Colonic mucosa (tissue), 4 donors: ENCODE data around the gene CHSY3. TPM values are rescaled to one million over a fixed set of nuclear protein-coding genes. Genes with fewer than 3 reads are reported as not detected.

Experiments used
- DNase-seq: peaks from one replicate; pipeline ENCODE4 v3.0.0-alpha.2; 2020
- H3K27ac ChIP-seq: fragments of 200-600 bp; one replicate; pipeline ENCODE4 v1.8.0; 2021
- H3K27me3 ChIP-seq: fragments of 200-600 bp; one replicate; pipeline ENCODE4 v1.8.0; 2021
- H3K36me3 ChIP-seq: fragments of 200-600 bp; one replicate; pipeline ENCODE4 v1.8.0; 2021
- H3K4me1 ChIP-seq: fragments of 200-600 bp; one replicate; pipeline ENCODE4 v1.8.0; 2021; ENCODE audit warnings: mild to moderate bottlenecking
- H3K4me3 ChIP-seq: fragments of 200-600 bp; one replicate; pipeline ENCODE4 v1.8.0; 2021
- H3K9ac ChIP-seq, 2 donors: one replicate each; pipeline ENCODE4 v1.7.0; 2013; ENCODE audit warnings: control low read depth in 2 of 2, low read depth in 2 of 2, low read length in 2 of 2
- H3K9me3 ChIP-seq: fragments of 200-600 bp; one replicate; pipeline ENCODE4 v1.8.0; 2021
- intact Hi-C: fragments of 100-400 bp; cut with DNase I; formaldehyde crosslinking; loops from one replicate; pipeline ENCODE4 v1.14.1; 2022
- total RNA-seq, 2 donors: library from RNA; stranded (reverse); fragmentation: NEBNext Ultra II Directional in 1 of 2; extraction: Animal tissue kit (Norgen Biotek cat#: 25700) in 1 of 2; gene quantifications; one replicate each; pipeline ENCODE4 v1.2.1, GENCODE V29; 2021
- TF ChIP-seq, protein P1 (sequence below): fragments of 200-600 bp; IDR thresholded peaks from one replicate; pipeline ENCODE4 v1.8.0; 2022; ENCODE audit warnings: antibody characterized with exemption, mild to moderate bottlenecking
- donor health status: healthy.
- donor health status: DM: no; HTN: no; CAD: no.
- donor health status: DM: no; HTN: no; CAD: no.

CHSY3 gene
- total RNA-seq, 2 donors from 2014 or later = 0.42 to 0.99 TPM

GRCh38 chr5:129966071-129966470 is 61.8 kb downstream of the CHSY3 start:
- Histone ChIP-seq H3K4me1 (no peaks in the 10 kb centered on the region), H3K27ac (no peak overlapping the region), H3K27me3 (no peaks in the 10 kb centered on the region), H3K9ac (no peak overlapping the region), H3K9me3 (no peaks in the 10 kb centered on the region), H3K36me3 (no peaks in the 10 kb centered on the region), H3K4me3 (no peak overlapping the region)
- no peak for DNase-seq
- intact Hi-C loops = no loop called here
- TF ChIP-seq, protein P1, sequence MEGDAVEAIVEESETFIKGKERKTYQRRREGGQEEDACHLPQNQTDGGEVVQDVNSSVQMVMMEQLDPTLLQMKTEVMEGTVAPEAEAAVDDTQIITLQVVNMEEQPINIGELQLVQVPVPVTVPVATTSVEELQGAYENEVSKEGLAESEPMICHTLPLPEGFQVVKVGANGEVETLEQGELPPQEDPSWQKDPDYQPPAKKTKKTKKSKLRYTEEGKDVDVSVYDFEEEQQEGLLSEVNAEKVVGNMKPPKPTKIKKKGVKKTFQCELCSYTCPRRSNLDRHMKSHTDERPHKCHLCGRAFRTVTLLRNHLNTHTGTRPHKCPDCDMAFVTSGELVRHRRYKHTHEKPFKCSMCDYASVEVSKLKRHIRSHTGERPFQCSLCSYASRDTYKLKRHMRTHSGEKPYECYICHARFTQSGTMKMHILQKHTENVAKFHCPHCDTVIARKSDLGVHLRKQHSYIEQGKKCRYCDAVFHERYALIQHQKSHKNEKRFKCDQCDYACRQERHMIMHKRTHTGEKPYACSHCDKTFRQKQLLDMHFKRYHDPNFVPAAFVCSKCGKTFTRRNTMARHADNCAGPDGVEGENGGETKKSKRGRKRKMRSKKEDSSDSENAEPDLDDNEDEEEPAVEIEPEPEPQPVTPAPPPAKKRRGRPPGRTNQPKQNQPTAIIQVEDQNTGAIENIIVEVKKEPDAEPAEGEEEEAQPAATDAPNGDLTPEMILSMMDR = no peak

- Histone ChIP-seq H3K36me3 (no peaks in the 10 kb centered on the region), H3K4me3 (no peak overlapping the region), H3K27ac (no peak overlapping the region), H3K4me1 (no peaks in the 10 kb centered on the region), H3K27me3 (no peaks in the 10 kb centered on the region), H3K9ac (no peak overlapping the region), H3K9me3 (no peaks in the 10 kb centered on the region)
- intact Hi-C loops = no loop called here
- TF ChIP-seq, protein P1 = no peak
- no peak for DNase-seq
Measured at GRCh38 chr5:129971714-129972113, 67.4 kb downstream of the CHSY3 start.

- Histone ChIP-seq H3K27me3 (no peaks in the 10 kb centered on the region), H3K36me3 (no peaks in the 10 kb centered on the region), H3K27ac (no peak overlapping the region), H3K4me3 (no peak overlapping the region), H3K9me3 (no peaks in the 10 kb centered on the region), H3K9ac (no peak overlapping the region), H3K4me1 (no peaks in the 10 kb centered on the region)
- intact Hi-C loops = no loop called here
- DNase-seq = no peak
- TF ChIP-seq, protein P1 = no peak
Measured at GRCh38 chr5:129972465-129973141, 68.3 kb downstream of the CHSY3 start.

GRCh38 chr5:129973716-129974426 is 69.6 kb downstream of the CHSY3 start:
- TF ChIP-seq, protein P1 = no peak
- Histone ChIP-seq H3K9me3 (no peaks in the 10 kb centered on the region), H3K36me3 (no peaks in the 10 kb centered on the region), H3K9ac (no peak overlapping the region), H3K4me3 (no peak overlapping the region), H3K27me3 (no peaks in the 10 kb centered on the region), H3K27ac (no peak overlapping the region), H3K4me1 (no peaks in the 10 kb centered on the region)
- no peak for DNase-seq
- intact Hi-C loops = no loop called here

DNA sequence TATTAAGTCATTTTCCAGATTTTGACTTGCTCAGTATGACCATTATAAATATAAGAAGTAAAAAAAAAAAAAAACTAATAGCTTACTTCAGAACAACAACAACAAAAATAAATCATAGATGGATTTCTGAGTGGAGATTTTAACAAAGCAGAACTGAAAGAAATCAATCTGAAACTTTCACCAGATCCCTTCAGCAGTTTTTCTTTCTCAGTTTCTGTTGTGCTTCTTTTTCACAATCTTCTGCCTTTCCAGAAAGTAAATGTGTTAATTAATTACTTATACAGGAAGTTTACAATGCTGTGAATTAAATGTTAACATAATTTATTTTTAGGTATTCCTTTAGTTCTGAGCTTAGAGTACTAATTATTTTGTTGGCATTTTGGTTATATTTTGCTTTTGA is 73.5 kb downstream of the CHSY3 start:
- Histone ChIP-seq H3K4me3 (no peak overlapping the region), H3K27ac (no peak overlapping the region), H3K9ac (no peak overlapping the region), H3K4me1 (no peaks in the 10 kb centered on the region), H3K36me3 (no peaks in the 10 kb centered on the region), H3K27me3 (no peaks in the 10 kb centered on the region), H3K9me3 (no peaks in the 10 kb centered on the region)
- intact Hi-C loops = no loop called here
- TF ChIP-seq, protein P1 = no peak
- no peak for DNase-seq
